Activated naive CD4-positive, alpha-beta T cell treated with anti-CD3 and anti-CD28 coated beads, Interleukin-2, amount 50 U/mL, for 72 hours (primary cell): ENCODE results near the gene INHBC. TPM values are rescaled to one million over a fixed set of nuclear protein-coding genes. Genes with fewer than 3 reads are reported as not detected.
"Not testable (repeated sequence)": the region's sequence is repeated elsewhere in the genome, so short reads cannot be mapped to it uniquely, and the experiment has no call there.

Experiments
- ATAC-seq, 2 donors: fragments of 150-1000 bp; cut with Tn5 transposase; 2 replicates each; pipeline ENCODE4 v1.10.0; 2021; ENCODE audit warnings: mild to moderate bottlenecking in 2 of 2, moderate library complexity in 2 of 2
- DNase-seq, 2 donors: peaks; one replicate each; pipeline ENCODE4 v3.0.0; 2021 to 2022; ENCODE audit warnings: low spot score in 2 of 2
- H3K27ac Mint-ChIP-seq, 2 donors: one replicate each; pipeline ENCODE4 v1.8.0; 2022; ENCODE audit warnings: mild to moderate bottlenecking in 2 of 2, mixed read lengths in 2 of 2
- H3K36me3 Mint-ChIP-seq, 2 donors: one replicate each; pipeline ENCODE4 v1.8.0; 2022; ENCODE audit warnings: mixed read lengths in 2 of 2
- H3K9me3 Mint-ChIP-seq, 2 donors: one replicate each; pipeline ENCODE4 v1.8.0; 2022; ENCODE audit warnings: mixed read lengths in 2 of 2
- total RNA-seq, 2 donors: library from RNA; stranded (reverse); gene quantifications; one replicate each; pipeline ENCODE4 v1.2.3, GENCODE V29; 2022

INHBC gene
- total RNA-seq, 2 donors from 2014 or later, result not detected

- ATAC-seq (peak; percentile 60 to 67), DNase-seq (peak in 1 of 2 donors; percentile 47)
- Mint-ChIP-seq H3K36me3 (peaks cover 26 to 42% of the 10 kb centered on the region in 2 donors), H3K9me3 (no peaks in the 10 kb centered on the region), H3K27ac (peak within 1 kb of the TSS; percentile 98)
Measured at GRCh38 chr12:57479376-57480115, 45.0 kb downstream of the INHBC start, which contains the start of gene ARHGAP9. TSS of gene ARHGAP9 (minus strand) at chr12:57479866. CDS start at chr12:57479406, 460 bp downstream.

GRCh38 chr12:57481671-57482070 is 47.1 kb downstream of the INHBC start:
- H3K9me3 Mint-ChIP-seq, result no peaks in the 10 kb centered on the region
- DNase-seq, result no peak
- peak overlapping the region; percentile 75 to 98 for H3K27ac Mint-ChIP-seq
- no peak for ATAC-seq
- H3K36me3 Mint-ChIP-seq, result peaks cover 16 to 30% of the 10 kb centered on the region in 2 donors

GRCh38 chr12:57483466-57483865 is 48.9 kb downstream of the INHBC start:
- ATAC-seq (no peak), DNase-seq (no peak)
- Mint-ChIP-seq H3K36me3 (peaks cover 11 to 19% of the 10 kb centered on the region in 2 donors), H3K9me3 (no peaks in the 10 kb centered on the region), H3K27ac (no peak overlapping the region)

DNA sequence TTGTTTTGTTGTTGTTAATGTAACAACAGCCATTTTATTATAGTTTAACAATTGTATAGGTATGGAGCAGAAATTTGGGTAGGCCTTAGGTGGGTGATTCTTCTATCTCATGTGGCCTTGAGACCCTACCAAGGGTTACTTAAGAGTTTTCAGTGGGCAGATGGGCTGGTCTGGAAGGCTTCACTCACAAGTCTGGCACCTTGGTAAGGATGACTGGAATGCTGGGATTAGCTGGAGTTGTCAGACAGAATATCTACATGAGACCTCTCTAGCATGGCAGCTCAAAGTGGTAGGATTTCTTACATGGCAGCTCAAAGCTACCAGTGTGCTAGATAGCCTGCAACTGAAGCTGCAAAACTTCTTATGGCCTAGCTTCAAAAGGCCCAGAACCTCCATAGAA is 51.1 kb downstream of the INHBC start:
- ATAC-seq, result no peak
- no peak for DNase-seq
- Mint-ChIP-seq H3K27ac (no peak overlapping the region), H3K9me3 (no peaks in the 10 kb centered on the region), H3K36me3 (peaks cover 25 to 27% of the 10 kb centered on the region in 2 donors)

- no peak for DNase-seq
- H3K36me3 Mint-ChIP-seq, result peaks cover 36 to 38% of the 10 kb centered on the region in 2 donors
- H3K27ac Mint-ChIP-seq, result peak overlapping the region; percentile 95 to 98
- H3K9me3 Mint-ChIP-seq, result no peaks in the 10 kb centered on the region
- ATAC-seq, result no peak
Measured at GRCh38 chr12:57487055-57487596, 52.5 kb downstream of the INHBC start.

GRCh38 chr12:57487597-57488401 is 53.2 kb downstream of the INHBC start, which contains the start of gene MARS1:
TSS of gene MARS1 (plus strand) at chr12:57488068. CDS start at chr12:57488091, 23 bp downstream.
- DNase-seq (peak; percentile 90 to 93), ATAC-seq (peak; percentile 95 to 98)
- H3K36me3 Mint-ChIP-seq, result peaks cover 36 to 44% of the 10 kb centered on the region in 2 donors
- no peaks in the 10 kb centered on the region for H3K9me3 Mint-ChIP-seq
- peak within 1 kb of the TSS; percentile 95 to 98 for H3K27ac Mint-ChIP-seq

- no peak for DNase-seq
- H3K36me3 Mint-ChIP-seq, result peaks cover 36 to 47% of the 10 kb centered on the region in 2 donors
- no peaks in the 10 kb centered on the region for H3K9me3 Mint-ChIP-seq
- H3K27ac Mint-ChIP-seq, result peak overlapping the region; percentile 95 to 98
- ATAC-seq, result no peak
Measured at GRCh38 chr12:57488402-57489156, 54.0 kb downstream of the INHBC start.

DNA sequence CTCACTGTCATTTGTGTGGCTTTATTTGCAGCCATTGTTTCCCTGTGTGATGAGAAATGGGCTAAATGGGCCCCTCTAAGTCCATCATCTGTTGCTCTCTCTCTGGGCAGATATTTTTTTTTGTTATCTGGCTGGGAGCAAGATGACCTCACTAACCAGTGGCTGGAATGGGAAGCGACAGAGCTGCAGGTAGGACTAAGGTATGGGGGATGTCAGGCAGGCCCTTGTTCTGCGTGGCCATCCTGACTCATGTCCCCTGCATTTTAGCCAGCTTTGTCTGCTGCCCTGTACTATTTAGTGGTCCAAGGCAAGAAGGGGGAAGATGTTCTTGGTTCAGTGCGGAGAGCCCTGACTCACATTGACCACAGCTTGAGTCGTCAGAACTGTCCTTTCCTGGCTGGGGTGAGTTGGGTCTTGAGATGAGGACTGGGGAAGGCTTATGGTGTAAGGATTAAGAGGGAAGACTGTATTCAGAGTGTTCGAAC is 54.6 kb downstream of the INHBC start:
- peaks cover 36 to 47% of the 10 kb centered on the region in 2 donors for H3K36me3 Mint-ChIP-seq
- ATAC-seq (peak in 1 of 2 donors; percentile 16), DNase-seq (no peak)
- H3K27ac Mint-ChIP-seq, result peak overlapping the region; percentile 95 to 98
- H3K9me3 Mint-ChIP-seq, result no peaks in the 10 kb centered on the region

GRCh38 chr12:57490126-57490525 is 55.5 kb downstream of the INHBC start:
- no peak overlapping the region for H3K27ac Mint-ChIP-seq
- ATAC-seq, result no peak
- peaks cover 36 to 47% of the 10 kb centered on the region in 2 donors for H3K36me3 Mint-ChIP-seq
- H3K9me3 Mint-ChIP-seq, result no peaks in the 10 kb centered on the region
- no peak for DNase-seq

DNA sequence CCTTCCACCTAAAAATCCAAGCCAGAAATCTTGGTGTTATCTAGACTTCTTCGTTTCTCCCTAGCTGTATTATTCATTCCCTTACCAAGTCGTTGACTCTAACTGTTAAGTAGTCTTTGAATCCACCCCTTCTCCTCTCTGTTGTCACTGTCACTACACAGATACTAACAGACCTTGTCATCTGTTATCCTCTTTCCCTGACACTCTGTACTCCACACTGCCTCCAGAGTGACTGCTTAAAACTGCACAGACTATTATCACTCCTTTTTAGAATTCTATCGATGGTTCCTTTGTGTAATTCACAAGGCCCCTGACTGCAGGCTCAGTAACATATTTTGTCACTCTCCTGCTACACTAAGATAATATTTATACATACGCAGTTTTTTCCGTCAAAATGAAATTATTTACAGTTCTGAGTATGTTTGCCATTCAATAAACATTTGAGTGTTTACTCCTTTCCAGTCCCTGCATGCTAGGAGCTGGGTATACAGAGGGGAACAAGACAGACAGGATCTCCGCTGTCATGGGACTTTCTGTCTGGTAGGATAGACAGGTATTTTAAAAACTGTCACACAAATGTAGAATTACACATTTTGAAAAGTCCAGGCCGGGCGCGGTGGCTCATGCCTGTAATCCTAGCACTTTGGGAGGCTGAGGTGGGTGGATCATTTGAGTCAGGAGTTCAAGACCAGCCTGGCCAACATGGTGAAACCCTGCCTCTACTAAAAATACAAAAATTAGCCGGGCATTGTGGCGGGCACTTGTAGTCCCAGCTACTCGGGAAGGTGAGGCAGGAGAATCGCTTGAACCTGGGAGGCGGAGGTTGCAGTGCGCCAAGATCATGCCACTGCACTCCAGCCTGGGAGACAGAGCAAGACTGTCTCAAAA is 57.1 kb downstream of the INHBC start:
- no peaks in the 10 kb centered on the region for H3K9me3 Mint-ChIP-seq
- DNase-seq (no peak), ATAC-seq (no peak)
- peaks cover 36 to 47% of the 10 kb centered on the region in 2 donors for H3K36me3 Mint-ChIP-seq
- peak overlapping the region in 1 of 2 donors; percentile 46 for H3K27ac Mint-ChIP-seq

- not testable (repeated sequence) for ATAC-seq, H3K27ac Mint-ChIP-seq
Measured at GRCh38 chr12:57495051-57495701, 60.6 kb downstream of the INHBC start.

DNA sequence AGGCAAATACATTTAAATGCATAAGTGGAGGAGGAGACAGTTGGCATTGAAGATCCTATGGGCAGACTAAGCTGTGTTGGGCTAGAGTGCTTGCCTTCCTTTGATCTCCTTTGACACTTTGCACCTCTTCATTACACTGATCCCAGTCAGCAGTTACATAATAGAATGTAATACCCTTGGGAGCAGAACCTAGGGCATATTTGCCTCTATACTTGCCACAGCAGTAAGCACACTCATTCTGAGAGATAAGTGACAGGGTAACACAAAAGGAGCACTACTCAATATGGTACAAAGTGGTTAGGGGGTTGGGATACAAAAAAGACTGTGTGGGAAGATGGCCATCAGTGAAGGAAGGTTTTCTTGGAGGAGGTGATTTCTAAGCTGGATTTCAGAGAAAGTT is 62.2 kb downstream of the INHBC start:
- H3K27ac Mint-ChIP-seq, result peak overlapping the region; percentile 6 to 53
- peak; percentile 64 to 75 for ATAC-seq
- no peak for DNase-seq
- peaks cover 0 to 4% of the 10 kb centered on the region in 2 donors for H3K9me3 Mint-ChIP-seq
- H3K36me3 Mint-ChIP-seq, result peaks cover 38 to 49% of the 10 kb centered on the region in 2 donors

More at GRCh38 chr12:57495051-57495701, 60.6 kb downstream of the INHBC start:
- H3K36me3 Mint-ChIP-seq, result peaks cover 34 to 50% of the 10 kb centered on the region in 2 donors
- H3K9me3 Mint-ChIP-seq, DNase-seq: not testable (repeated sequence)

DNA sequence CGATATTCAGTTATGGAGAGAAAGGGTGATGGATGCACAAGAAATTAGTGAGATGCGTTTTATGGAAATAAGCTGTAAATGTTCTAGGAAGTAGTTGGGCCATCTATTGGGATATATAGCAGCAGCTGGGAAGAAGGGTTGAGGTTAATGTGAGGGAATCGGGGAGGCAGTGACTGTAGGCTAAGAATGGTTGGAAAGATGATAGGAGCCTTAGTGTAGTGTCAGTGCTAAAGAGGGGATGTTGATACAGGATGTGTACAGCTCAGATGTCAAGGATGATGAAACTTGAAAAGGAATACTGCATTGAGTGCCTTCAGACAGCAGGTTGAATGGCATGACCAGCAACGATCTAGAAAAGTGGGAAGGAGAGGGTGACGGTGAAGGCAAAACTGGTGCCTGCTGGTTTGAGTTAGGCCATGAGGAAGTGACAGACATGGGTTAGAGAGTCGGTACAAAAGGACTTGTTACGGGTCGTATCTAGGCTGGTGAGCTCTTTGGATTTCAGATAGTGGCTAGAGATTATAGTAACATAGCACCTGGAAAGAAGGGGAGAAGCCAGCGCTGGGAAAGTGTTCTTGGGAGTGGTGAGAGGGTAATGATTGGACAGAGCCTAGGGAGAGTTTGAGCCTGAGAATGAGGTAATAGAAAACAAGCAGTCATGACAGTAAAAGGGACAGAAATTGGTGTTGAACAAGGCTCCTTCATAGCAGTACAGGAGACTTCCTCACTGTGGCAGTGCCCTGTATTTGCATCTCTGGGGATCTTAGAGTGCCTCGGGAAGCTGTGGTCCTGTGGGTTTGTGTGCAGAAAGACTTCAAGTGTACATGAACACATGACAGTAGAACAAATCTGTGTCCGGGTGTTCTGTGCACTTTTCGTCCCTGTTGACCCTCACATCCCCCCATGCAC is 62.9 kb downstream of the INHBC start:
- Mint-ChIP-seq H3K27ac (peak overlapping the region; percentile 6 to 65), H3K36me3 (peaks cover 40 to 52% of the 10 kb centered on the region in 2 donors), H3K9me3 (peaks cover 0 to 4% of the 10 kb centered on the region in 2 donors)
- no peak for ATAC-seq
- no peak for DNase-seq

GRCh38 chr12:57498132-57498502 is 63.5 kb downstream of the INHBC start:
- DNase-seq (no peak), ATAC-seq (no peak)
- Mint-ChIP-seq H3K9me3 (peaks cover 0 to 4% of the 10 kb centered on the region in 2 donors), H3K36me3 (peaks cover 40 to 47% of the 10 kb centered on the region in 2 donors), H3K27ac (peak overlapping the region in 1 of 2 donors; percentile 6)
